Ectodermal cell (in vitro differentiated cells): ENCODE data around the gene C1QA.

ENCODE experiments used
- H3K27ac ChIP-seq: 2 replicates; pipeline ENCODE4 v1.7.0; 2013; ENCODE audit warnings: mild to moderate bottlenecking, low read depth, low read length; ENCODE audit not compliant: insufficient read depth, poor library complexity, severe bottlenecking
- H3K27me3 ChIP-seq: 2 replicates; pipeline ENCODE4 v1.7.0; 2013; ENCODE audit warnings: mild to moderate bottlenecking, low read length; ENCODE audit not compliant: insufficient read depth, control insufficient read depth, poor library complexity, severe bottlenecking
- H3K36me3 ChIP-seq: one replicate; pipeline ENCODE4 v1.7.0; 2013; ENCODE audit warnings: low read length; ENCODE audit not compliant: control insufficient read depth, insufficient read depth
- H3K4me1 ChIP-seq: one replicate; pipeline ENCODE4 v1.7.0; 2013; ENCODE audit warnings: low read length; ENCODE audit not compliant: control insufficient read depth, insufficient read depth
- H3K4me3 ChIP-seq: 2 replicates; pipeline ENCODE4 v1.7.0; 2013; ENCODE audit warnings: low read depth, low read length, control low read depth; ENCODE audit not compliant: insufficient read depth
- H3K9me3 ChIP-seq: 2 replicates; pipeline ENCODE4 v1.7.0; 2013; ENCODE audit warnings: mild to moderate bottlenecking, low read length, moderate library complexity; ENCODE audit not compliant: control insufficient read depth
- WGBS, 2 experiments: methylation state at CpG; one replicate each; pipeline ENCODE4 v1.1.7; 2013; ENCODE audit warnings: missing lambda C conversion rate in 2 of 2; 5-methylcytosine and 5-hydroxymethylcytosine counted together

The C1QA gene

DNA sequence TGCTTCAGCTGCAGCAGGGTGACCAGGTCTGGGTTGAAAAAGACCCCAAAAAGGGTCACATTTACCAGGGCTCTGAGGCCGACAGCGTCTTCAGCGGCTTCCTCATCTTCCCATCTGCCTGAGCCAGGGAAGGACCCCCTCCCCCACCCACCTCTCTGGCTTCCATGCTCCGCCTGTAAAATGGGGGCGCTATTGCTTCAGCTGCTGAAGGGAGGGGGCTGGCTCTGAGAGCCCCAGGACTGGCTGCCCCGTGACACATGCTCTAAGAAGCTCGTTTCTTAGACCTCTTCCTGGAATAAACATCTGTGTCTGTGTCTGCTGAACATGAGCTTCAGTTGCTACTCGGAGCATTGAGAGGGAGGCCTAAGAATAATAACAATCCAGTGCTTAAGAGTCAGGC is 2.9 kb downstream of the C1QA start:
- H3K36me3 ChIP-seq, result no peaks in the 10 kb centered on the region
- H3K9me3 ChIP-seq, result no peaks in the 10 kb centered on the region
- no peaks in the 10 kb centered on the region for H3K4me1 ChIP-seq
- H3K27me3 ChIP-seq, result no peaks in the 10 kb centered on the region
- WGBS, 2 experiments, result 41 to 42% methylated on average over 8 of the region's 8 CpGs
- H3K27ac ChIP-seq, result no peak overlapping the region
- H3K4me3 ChIP-seq, result no peak overlapping the region

GRCh38 chr1:22641247-22641646 is 4.8 kb downstream of the C1QA start:
- Histone ChIP-seq H3K36me3 (no peaks in the 10 kb centered on the region), H3K27ac (no peak overlapping the region), H3K9me3 (no peaks in the 10 kb centered on the region), H3K27me3 (no peaks in the 10 kb centered on the region), H3K4me3 (no peak overlapping the region), H3K4me1 (no peaks in the 10 kb centered on the region)
- 83 to 84% methylated on average over 8 of the region's 8 CpGs for WGBS, 2 experiments

GRCh38 chr1:22641906-22642636 is 5.6 kb downstream of the C1QA start:
- WGBS, 2 experiments, result 20 to 21% methylated on average over 18 of the region's 18 CpGs
- no peak overlapping the region for H3K4me3 ChIP-seq

GRCh38 chr1:22643381-22643780 is 7.0 kb downstream of the C1QA start, which contains the start of gene C1QC:
Gene C1QC, plus strand, starts transcription at chr1:22643633. Its CDS starts 391 bp downstream, at chr1:22644024.
- 88 to 89% methylated on average over 8 of the region's 8 CpGs for WGBS, 2 experiments
- Histone ChIP-seq H3K27me3 (no peaks in the 10 kb centered on the region), H3K36me3 (no peaks in the 10 kb centered on the region), H3K4me3 (no peak within 1 kb of the TSS), H3K9me3 (no peaks in the 10 kb centered on the region), H3K27ac (no peak within 1 kb of the TSS), H3K4me1 (no peaks in the 10 kb centered on the region)

More at GRCh38 chr1:22641906-22642636, 5.6 kb downstream of the C1QA start:
- Histone ChIP-seq H3K4me1 (no peaks in the 10 kb centered on the region), H3K36me3 (no peaks in the 10 kb centered on the region), H3K27me3 (no peaks in the 10 kb centered on the region), H3K9me3 (no peaks in the 10 kb centered on the region), H3K27ac (no peak overlapping the region)

GRCh38 chr1:22643928-22644327 is 7.5 kb downstream of the C1QA start:
- H3K4me1 ChIP-seq, result no peaks in the 10 kb centered on the region
- no peaks in the 10 kb centered on the region for H3K27me3 ChIP-seq
- H3K4me3 ChIP-seq, result no peak overlapping the region
- 89 to 90% methylated on average over 12 of the region's 12 CpGs for WGBS, 2 experiments
- H3K9me3 ChIP-seq, result no peaks in the 10 kb centered on the region
- H3K27ac ChIP-seq, result no peak overlapping the region
- no peaks in the 10 kb centered on the region for H3K36me3 ChIP-seq

DNA sequence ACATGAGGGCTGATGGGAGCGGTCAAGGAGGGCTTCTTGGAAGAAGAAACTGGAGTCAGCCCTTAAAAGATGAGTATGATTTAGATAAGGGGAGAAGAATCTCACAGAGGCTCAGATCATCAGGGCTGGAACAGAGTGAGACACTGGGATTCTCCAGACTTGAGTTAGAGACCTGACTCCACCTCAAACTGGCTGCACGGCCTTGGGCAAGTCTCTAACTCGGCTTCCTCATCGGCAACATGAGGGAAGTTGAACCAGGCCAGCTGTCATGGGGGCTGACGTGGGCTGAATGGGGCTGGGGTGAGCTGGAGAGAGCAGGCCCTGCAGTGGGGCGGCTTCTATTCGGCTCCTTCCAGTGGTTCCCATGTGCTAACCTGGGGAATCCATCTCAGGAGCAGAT is 9.5 kb downstream of the C1QA start:
- WGBS, 2 experiments, result 79% methylated on average over 7 of the region's 7 CpGs
- Histone ChIP-seq H3K4me1 (no peaks in the 10 kb centered on the region), H3K4me3 (no peak overlapping the region), H3K9me3 (no peaks in the 10 kb centered on the region), H3K36me3 (no peaks in the 10 kb centered on the region), H3K27ac (no peak overlapping the region), H3K27me3 (no peaks in the 10 kb centered on the region)

DNA sequence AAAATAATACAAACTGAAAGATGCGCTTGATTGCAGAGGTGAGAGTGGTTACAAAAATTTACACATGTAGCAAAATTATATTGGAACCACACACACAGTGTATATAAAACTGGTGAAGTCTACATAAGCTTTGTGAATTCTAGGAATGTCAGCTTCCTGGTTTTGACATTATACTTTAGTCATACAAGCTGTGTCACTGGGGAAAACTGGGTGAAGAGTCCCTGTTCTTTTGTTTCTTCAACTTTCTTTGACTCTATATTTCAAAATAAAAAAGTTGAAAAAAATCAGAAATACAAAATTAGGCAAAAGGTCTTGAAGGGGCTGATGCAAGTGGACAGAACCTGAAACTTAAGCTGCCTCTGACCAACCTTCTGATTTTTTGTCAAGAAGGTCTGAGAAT is 10.0 kb downstream of the C1QA start:
- no peak overlapping the region for H3K27ac ChIP-seq
- H3K9me3 ChIP-seq, result no peaks in the 10 kb centered on the region
- H3K4me1 ChIP-seq, result no peaks in the 10 kb centered on the region
- no peak overlapping the region for H3K4me3 ChIP-seq
- 50% methylated on average over 1 of the region's 1 CpG; no CpG with 5 or more reads in 1 of the 2 experiments for WGBS, 2 experiments
- no peaks in the 10 kb centered on the region for H3K27me3 ChIP-seq
- H3K36me3 ChIP-seq, result no peaks in the 10 kb centered on the region

DNA sequence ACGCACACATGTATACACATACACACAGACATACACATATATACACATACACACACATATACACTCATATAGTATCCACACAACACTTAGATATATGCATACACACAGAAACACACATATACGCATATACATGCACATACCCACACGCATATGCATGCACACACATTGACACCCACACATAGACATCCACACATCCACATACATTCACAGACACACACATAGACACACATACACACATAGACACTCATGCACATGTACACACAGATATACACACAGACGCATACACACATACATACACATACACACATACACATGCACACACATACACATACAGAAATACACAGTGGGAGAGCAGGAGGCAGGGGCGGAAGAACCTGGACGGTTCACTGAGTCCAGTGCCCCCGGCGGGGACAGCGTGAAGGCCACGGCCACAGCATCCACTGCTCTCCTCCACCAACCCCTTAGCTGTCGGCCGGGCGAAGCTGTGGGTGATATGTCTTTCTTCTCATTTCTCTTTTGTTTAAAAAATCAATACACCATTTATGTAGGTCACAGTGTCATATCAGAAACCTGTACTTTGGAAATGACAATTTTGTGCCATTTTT is 13.8 kb downstream of the C1QA start:
- 91 to 92% methylated on average over 13 of the region's 13 CpGs for WGBS, 2 experiments

DNA sequence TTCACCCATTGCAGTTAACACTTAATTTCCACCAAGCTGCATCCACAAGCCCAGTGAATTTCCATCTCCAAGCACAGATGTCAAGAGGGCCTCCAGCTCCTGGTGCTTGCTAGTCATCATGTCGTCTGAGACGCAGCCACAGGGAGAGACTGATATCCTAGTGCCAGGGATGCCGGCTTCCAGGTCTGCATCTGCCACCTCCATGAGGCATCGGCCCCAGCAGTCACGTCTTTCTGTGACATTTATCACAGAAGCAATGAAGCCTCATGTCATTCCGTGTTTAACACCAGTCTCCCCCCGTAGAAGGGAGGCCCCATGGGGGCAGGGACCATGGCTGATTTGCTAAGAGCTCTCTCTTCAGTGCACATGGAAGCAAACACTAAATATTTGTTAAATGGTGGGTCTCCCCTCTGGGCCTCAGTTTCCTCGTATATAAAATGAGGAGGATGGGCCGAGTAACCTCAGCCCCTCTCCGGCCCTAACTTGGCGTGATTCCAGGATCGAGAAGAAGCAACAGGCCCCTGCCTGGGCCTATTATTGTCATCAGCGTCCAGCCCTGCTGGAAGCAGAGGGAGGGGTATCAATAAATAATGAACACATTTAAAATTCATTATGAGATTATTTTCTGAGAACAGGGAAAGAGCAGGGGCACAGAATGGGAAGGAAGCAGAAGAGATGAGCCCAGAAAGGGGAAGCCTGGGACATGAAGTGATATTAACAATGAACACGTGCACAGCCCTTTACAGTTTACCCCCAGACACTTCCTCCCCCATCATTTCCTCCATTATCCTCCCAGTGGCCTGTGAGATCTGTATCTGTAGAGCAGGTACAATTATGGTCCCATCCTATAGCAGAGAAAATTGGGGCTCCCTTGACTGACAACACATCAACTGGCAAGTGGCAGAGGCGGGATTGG is 15.8 kb downstream of the C1QA start:
- H3K4me1 ChIP-seq, result no peaks in the 10 kb centered on the region
- 90 to 92% methylated on average over 13 to 15 of the region's 15 CpGs for whole genome bisulfite sequencing, 2 experiments
- no peaks in the 10 kb centered on the region for H3K9me3 ChIP-seq
- H3K27ac ChIP-seq, result no peak overlapping the region
- H3K36me3 ChIP-seq, result no peaks in the 10 kb centered on the region
- no peak overlapping the region for H3K4me3 ChIP-seq
- no peaks in the 10 kb centered on the region for H3K27me3 ChIP-seq

More for the DNA sequence above, 13.8 kb downstream of the C1QA start:
- Histone ChIP-seq H3K36me3 (no peaks in the 10 kb centered on the region), H3K27me3 (no peaks in the 10 kb centered on the region), H3K4me1 (no peaks in the 10 kb centered on the region), H3K27ac (no peak overlapping the region), H3K4me3 (no peak overlapping the region), H3K9me3 (no peaks in the 10 kb centered on the region)

GRCh38 chr1:22652881-22653316 is 16.5 kb downstream of the C1QA start, which contains the start of gene C1QB:
Gene C1QB, plus strand, starts transcription at chr1:22653236. Its CDS starts 6,227 bp downstream, at chr1:22659463.
- no peak within 1 kb of the TSS for H3K27ac ChIP-seq
- no peak within 1 kb of the TSS for H3K4me3 ChIP-seq
- 85 to 89% methylated on average over 13 of the region's 13 CpGs for WGBS, 2 experiments
- H3K9me3 ChIP-seq, result no peaks in the 10 kb centered on the region
- H3K27me3 ChIP-seq, result no peaks in the 10 kb centered on the region
- H3K36me3 ChIP-seq, result no peaks in the 10 kb centered on the region
- H3K4me1 ChIP-seq, result no peaks in the 10 kb centered on the region
